CD4-positive, alpha-beta T cell treated with Interleukin-10 for 1 hour (primary cell): ENCODE measurements around the gene PCDH12.
A peak's percentile ranks its signal among the peaks of the same experiment; 100 is the strongest.

Experiments used
- DNase-seq: peaks from one replicate; pipeline ENCODE4 v3.0.0-alpha.2; 2020

The PCDH12 gene

DNA sequence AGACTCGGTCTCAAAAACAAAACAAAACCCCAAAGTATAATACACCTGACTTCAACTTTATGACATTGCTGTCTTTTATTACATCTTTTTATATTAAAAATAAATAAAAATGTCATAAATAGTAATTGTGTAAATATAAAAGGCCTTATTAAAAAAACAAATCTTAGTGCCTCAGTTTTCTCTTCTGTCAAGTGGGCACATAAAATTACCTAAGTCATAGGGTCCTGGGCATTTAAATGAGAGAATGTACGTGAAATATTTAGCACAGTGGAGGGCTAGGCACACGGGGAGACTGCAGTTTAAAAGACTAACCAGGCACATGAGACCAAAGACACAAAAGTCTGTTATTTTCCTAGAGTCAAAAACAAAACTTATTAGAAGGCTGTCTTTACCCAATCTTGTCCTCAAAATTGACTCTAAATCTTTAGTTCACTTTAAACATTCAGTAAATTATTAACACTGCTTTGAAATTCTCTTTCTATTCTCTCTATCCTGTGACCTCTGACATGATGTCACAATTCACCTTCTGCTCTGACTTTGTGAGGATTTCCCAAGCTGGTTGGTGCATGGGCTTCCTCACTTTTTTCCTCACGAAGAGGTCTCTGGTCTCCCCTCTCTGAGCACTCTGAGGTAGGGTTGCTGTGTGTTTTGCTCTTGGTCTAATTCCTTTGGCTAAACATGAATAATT, 8.4 kb upstream of the PCDH12 start:
- DNase-seq = no peak

DNA sequence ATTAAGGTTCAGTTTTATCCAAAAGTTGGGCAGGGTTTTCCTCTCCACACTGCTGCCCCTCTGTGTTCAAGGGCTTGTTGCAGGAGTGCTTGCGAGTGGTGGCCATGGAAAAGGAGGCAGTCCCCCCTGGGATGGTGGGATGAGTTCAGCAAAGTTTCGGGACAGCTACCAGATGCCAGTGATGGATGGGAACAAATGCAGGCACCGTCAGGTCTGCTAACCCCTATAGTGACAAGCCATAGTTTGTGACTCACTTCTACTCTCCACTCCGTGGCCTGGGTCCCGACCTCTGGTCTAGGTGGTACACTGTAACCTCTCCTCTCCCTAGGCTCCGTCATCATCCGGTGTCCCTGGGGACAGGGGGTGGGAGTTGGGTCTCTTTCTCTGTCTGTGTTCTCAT, 7.1 kb upstream of the PCDH12 start:
- DNase-seq = no peak

DNA sequence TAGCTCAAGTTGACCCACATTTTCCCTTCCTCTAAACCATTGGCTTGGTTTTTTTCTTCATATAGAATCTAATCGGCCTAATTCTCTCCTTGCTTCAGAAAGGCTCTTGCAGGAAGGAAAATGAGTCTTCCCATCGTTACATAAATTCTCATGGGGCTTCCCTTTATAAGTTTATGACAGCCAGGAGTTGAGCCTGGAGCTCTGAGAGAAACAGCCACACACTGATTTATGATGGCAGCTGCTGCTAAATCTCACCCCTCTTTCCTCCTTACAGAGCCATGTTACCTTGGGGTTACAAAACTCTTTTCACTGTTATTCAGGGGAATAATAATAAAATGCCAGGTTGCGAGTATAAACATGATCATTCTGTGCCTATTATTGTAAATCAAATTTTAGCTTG, 5.7 kb upstream of the PCDH12 start:
- no peak for DNase-seq

DNA sequence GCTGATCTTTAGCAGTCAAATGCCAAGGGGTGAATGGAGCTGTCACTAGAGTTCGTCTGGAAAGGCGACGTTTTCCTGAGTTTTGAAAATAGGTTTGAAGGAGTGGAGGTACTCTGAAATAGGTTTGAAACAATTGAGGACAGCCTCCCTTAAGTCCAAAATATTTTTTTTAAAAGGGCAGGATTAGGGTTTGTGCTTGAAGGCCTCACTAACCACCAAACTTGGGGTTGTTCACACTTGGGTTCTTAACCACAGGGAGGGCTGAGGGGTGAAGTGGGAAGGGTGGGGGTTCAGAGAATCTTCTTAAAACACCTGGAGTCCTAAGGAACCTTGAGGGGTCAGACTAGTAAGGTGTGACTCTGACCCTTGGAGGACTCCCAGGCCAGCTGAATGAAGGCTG, 3.5 kb upstream of the PCDH12 start:
- no peak for DNase-seq

DNA sequence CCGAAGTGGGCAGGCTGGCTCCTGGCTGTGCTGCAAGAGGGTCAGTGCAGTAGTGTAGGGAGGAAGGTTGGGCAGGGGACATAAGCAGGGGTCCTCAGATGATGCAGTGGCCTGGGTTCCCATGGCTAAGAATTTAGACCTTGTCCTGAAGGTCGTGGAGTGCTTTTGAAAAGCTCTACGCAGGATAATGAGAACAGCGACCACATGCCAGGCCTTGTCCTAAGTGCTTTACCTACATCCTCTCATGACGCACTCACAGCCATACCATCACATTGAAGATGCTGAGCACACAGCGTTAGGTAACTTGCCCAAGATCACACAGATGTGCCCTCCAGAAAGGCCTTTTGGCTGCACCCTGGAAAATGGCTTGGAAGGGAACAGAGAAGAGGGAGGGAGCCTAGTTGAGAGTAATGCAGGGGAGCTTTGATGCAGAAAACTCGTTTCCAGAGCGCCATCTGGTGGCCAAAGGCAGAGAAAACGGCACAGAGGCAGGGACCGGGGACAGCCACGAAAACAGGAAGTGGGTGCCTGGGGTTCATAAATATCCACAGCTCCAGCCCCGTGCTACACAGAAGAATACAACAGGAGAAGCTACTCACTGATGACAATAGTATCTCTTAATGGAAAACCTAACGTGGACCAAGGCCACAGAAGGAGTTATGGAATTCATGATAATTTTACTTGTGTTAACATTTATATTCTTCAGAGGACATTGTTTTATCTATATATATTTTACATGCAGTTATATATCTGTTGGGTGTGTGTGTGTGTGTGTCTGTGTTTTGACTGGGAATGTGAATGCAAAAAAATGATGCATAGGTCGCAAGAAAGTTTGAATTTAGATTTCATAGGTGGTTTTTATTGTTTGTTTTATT, 2.7 kb upstream of the PCDH12 start:
- DNase-seq = peak; percentile 92

DNA sequence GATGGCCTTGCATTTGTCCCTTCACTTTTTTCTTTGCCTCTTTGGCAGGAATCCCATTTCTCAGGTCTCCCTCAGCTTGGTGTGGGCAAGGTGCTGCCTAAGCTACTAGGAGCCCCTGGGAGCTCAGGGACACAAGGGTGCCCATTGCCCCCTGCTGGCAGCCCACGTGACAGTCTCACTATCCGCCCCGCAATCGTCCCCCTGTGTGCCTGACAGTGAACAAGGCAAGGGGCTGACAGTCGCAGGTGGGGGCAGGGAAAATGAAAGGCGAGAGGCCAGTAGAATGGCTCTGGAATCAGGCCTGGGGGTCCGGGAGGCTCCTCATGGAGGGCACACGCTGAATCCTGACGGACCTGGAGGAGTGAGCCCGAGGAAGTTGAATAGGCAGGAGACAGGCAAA, 2.0 kb upstream of the PCDH12 start:
- DNase-seq = peak; percentile 26

DNA sequence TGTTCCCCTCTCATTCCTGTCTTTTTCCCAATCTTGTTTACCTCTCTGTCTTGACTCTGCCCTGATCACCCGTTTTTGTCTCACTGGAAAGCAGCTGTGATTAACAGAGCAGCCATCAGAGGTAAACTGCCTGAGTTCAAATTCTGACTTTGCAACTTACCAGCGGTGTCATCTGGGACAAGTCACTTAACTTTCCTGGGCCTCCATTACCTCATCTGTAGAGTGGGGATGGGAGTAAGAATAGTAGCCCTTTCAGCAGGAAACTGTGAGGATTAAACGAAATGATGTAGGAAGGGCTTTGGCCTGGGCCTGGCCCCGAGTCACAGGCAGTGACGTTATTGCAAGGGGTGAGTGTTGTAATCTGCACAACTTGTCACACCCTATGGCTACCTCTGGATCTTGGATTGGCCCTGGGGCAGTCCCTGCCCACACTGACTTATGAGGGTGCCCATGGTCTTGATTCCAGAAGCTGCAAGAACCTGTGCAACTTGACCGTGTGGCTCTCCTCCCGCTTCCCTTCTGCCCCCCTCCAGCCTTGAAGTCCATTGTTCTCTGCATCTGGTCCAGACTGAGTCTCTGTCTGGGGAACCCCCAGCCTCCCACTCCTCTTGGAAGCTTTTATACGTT, 657 bp upstream of the PCDH12 start:
- no peak for DNase-seq

DNA sequence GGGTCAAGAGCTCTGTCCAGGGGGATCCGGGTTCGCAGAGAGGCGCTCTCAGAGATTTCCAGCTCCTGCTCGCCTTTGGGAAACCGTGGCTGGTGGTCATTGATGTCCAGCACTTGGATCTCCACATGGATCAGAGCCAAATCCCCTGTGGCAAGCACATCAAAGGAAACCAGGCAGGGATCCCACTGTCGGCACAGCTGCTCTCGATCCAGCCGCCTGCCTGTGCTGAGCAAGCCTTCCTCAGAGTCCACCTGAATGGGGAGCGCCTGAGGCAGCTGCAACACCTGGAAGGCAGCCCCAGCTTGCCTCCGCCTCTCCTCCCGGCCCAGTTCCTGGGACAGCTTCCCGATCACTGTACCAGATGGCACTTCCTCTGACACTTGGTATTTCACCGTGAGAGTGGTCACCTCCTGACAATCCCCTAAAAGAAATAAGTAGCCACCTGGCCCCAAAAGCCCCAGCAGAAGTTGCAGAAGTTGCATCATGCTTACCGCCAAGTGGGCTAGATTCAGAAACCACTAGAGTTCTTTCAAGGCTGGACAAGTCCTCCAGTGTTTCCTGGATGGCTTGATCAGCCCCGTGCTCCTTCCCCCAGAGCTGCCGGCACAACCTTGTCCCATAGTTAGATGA, 520 bp downstream of the PCDH12 start:
- DNase-seq = no peak

DNA sequence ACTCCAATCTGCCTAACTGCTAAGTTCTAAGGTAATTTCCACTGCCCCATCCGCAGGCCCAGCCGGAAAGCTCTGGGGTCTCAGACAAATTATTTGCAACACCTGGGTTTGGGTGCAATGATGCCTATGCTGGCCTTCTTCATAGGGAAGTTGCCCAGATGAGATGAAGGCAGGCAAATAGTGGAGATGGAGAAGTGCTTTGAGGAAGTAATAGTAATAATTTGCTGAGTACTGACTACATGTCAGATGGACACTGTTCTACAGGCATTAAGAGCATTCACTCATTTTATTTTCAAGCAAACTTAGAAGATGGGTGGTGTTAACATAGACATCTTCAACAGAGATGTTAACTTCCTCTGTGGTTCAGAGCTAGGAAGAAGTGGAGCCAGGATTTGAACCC, 3.8 kb downstream of the PCDH12 start:
- no peak for DNase-seq

DNA sequence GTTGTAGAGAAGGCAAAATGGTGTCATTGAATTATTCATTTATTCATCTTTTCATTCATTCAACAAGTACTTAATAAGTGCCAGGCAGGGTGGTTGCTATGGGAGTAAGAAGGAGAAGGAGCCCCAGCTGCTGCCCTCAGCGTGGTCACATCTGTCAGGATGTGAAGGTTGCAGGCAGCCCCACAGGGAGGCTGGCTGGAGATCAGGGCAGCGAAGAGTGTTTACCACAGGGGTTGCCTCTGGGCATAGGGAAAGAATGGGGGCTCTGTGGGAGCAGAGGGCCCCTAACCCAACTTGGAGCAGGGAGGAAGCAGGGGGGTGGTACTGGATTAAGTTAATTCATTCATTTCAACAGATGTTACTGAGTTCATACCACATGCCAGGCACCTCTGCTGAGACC, 6.0 kb downstream of the PCDH12 start:
- no peak for DNase-seq

DNA sequence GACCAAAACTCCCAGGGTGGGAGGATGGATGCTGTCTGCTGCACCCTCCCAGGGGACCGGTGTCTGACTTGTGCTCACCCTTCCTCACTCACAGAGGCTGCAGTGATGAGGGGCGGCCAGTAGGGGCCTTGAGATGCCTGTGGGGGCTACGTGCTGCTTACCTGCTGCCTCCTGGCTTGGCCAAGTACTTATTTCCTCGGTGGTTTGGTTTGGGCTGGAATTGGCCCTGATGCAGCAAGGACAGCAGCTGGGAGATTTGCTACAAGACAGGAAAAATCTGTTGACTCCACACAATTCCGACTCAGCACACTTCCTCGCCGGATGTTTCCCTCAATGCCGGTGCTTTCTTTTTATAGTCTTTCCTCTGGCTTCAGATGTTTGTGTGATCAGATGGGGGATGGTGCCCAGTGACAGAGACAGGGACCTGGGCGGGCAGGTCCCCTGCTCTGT, 6.6 kb downstream of the PCDH12 start:
- DNase-seq = peak; percentile 31

DNA sequence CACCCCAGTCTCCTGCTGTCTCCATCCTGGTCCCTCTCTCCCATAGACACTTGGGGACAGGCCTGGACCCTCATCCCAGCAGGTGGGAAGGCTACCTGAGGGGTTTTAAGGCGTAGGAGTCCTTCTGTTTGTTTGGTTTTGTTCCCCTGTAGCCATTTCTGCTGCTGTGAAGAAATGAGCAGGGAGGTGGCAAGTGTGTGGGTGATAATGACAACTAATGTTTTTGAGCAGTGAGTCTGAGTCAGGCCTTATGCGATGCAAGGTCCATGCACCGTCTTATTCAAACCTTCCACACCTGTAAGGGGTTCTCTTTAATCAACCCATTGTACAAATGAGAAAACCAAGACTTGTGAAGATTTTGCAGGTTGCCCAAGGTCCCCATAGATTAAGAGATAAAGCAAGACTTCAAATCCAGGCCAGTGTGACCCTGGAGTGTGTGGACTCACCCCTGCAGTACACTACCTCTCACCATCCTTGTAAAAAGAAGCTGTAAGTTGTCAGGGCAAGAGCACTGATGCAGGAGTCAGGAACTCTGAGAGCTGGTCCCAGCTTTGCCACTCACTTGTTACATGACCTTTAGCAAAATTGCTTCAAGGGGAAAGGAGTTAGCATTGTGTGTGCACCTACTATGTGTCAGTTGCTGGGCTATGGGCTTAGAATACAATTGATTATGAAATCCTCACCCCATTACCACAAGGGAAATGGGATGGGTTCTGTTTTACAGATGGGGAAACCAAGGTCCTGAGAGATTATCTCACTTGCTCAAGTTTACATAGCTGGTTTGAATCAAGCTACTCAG, 7.6 kb downstream of the PCDH12 start:
- no peak for DNase-seq

DNA sequence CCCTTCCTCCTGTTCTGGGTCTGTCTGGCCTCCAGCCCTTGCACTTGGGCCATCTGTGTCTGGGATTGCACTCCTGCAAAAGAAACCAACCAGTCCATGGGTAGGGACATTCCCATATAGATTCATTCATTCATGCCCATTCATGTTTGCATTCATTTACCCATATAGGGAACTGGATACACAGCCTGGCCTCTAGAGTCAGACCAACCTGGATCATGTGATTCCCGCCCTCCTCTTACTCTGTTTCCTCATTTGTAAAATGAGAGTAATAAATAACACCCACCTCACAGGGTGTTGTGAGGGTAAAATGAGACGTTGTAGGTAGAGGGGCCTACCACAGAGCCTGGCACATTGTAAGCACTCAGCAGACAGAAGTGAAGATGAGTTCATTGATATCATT, 8.5 kb downstream of the PCDH12 start:
- DNase-seq = no peak

DNA sequence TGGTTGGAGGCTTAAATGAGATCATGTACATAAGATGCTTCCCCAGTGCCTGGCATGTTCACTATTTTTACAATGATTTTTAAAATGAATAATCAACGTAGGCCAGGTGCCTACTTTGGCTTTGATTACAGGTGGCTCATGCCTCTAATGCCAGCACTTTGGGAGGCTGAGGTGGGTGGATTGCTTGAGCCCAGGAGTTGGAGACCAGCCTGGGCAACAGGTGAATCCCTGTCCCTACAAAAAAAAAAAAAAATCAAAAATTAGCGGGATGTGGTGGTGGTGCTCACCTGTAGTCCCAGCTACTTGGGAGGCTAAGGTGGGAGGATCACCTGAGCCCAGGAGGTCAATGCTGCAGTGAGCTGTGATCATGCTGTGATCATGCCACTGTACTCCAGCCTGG, 9.2 kb downstream of the PCDH12 start:
- DNase-seq = no peak

DNA sequence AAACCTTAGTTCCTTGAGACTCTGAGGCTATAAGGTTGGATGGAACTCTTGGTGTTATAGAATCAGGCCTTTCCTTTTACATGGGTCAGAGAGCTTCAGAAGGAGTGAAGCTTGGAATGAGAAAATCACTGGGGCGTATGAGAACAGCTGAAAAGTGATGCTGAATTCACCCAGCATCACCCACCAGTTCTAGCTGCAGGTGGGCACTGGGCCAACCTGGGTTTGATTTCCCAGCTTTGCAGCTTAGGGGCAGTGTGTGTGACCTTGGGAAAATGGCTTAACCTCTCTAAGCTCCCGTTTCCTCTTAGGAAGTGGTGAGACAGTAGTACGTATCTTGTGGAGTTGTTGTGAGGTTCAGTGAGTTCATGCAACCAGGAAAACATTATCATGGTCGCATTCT, 10.7 kb downstream of the PCDH12 start:
- DNase-seq = no peak

DNA sequence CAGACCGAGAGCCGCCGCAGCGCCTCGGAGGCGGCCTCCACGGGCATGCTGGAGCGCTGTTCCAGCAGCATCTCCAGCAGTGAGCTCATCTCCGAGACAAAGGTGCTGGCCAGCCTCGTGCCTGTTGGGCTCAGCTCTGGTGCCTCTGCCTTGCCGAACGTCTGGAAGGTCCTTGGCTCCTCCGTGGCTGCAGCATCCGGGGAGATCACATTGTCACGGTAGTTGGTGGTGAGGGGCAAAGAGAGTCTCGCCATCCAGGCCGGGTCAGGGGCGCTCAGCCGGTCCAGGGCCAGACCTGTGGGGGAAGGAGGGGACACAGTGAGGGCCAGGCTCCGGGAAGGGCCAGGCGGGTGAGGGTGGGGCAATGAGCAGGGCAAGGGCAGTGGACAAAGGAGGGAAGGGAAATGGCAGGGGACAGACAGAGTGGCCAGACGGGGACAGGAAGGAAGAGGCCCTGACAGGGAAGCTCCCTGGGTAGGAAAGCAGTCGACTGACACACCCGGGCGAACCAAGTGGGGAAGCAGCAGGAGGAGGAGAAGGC, 12.4 kb downstream of the PCDH12 start:
- DNase-seq = no peak

DNA sequence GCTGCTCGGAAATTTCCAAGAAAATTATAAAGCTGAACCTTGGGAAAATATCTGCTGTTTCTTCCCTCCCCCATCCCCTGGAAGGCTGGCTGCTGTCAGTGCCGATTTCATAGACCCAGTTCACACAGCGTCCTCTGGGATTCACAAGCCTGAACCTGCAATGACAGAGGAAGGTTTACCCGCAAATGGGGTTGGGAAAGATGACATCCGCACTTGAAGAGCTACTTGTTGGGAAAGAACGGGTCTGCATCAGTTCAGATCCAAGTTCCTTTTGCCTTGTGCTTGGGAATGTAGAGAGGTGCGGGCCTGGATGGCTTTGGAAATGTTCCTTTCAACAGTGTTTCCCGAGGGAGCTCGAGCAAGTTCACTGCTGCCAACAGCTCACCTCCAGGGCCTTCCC, 13.9 kb downstream of the PCDH12 start:
- no peak for DNase-seq

DNA sequence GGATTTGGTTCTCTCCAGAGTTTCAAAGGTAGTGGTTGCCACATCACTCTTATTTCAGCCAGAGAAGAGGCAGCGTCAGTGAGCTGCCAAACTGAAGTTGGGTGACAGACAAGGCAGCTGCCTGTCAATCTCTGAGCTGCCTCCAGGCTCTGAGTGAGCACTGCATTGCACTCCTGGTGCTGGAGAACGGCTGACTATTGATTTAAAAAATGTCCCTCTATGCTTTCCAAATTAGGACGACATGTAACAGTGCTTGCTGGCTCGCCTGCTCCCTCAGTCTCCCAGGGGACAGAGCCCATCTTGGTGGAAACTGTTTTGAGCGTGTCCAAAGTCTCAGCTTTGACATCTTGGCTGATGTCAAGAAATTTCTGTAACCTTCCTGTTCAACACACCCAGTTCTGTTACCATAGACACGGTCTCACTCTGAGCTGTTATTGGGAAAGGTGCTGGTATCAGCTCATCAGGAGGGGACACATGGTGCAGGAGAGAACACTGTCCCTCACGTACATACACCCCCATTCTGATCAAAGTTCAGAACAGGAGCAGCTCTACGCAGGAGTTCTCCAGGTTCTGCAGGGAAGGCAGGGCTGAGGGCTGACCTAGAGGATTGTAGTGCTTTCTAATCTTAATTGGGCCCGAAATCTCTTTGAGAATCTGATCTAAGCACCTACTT, 15.7 kb downstream of the PCDH12 start:
- no peak for DNase-seq

DNA sequence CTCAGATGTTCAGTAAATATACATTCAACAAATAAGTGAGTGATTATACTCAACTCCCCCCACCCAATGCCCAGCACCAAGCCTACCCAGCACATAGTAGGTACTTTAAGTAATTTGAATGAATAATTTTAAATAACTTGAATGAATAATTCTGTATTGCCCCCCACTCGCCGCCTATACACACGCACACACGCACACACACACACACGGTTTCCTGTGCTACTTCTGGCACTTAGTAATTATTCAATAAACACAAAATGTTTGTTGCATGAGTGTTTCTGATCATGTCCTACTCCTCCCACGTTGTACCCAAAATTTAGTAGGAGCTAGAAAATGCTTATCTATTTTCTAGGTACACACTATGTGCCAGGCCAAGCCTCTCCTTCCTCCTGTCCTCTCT, 16.2 kb downstream of the PCDH12 start:
- no peak for DNase-seq

DNA sequence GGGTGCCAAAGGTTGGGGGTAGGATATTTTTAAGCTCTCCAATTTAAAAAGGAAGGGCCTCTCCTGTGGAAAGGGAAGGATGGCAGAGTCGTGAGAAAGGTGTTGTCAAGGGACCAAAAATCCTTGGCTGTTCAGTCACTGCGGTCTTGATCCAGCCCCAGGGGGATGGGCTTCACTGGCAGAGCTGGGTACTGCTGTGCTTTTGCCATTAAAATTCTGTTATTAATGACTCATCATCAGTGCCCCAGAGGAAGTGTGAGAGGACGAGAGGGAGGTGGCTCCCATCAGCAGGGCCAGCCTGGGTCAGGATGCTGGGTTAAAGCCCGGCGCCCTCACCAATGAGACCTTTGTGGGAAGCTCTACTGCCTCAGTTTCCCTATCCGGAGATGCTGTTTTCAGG, 16.7 kb downstream of the PCDH12 start:
- no peak for DNase-seq

DNA sequence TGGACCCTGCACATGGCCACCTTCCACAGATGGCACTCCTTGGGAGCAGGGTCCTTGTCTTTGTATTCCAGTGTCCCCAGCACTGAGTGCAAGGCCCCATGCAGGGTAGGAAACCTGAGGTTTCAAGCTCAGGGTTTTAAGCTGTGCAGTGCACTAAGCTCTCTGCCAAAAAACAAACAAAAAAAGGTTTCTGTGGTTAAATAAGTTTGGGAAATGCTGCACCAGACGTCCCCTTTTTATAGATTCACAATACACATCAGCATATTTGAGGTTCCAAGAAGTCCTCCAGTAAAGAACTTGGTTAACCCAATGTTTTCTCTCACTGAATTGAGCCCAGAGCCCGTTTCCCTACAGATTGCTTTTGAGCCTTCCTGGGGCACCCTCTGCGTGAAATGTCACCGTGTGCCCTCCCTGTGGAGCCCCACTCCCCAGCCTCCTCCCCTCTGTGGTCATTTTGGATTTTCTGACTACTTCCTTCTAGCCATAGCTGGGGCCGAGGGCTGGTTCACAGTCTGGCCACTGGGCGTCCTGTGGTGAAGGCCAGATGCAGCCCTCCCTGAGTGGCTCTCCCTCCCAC, 17.2 kb downstream of the PCDH12 start:
- no peak for DNase-seq
